Chondrocyte (in vitro differentiated cells): ENCODE data around the gene COPS7B. TPM values are rescaled to one million over a fixed set of nuclear protein-coding genes. Genes with fewer than 3 reads are reported as not detected.

ENCODE experiments used
- DNase-seq: peaks from one replicate; pipeline ENCODE4 v3.0.0; 2021; ENCODE audit warnings: mixed read lengths, low spot score
- H3K27ac Mint-ChIP-seq: one replicate; pipeline ENCODE4 v1.8.0; 2021; ENCODE audit warnings: mild to moderate bottlenecking, moderate library complexity, mixed read lengths; ENCODE audit not compliant: unreplicated experiment
- H3K27me3 Mint-ChIP-seq: 2 replicates; pipeline ENCODE4 v1.8.0; 2021; ENCODE audit warnings: low read depth, mixed read lengths
- H3K36me3 Mint-ChIP-seq: 2 replicates; pipeline ENCODE4 v1.8.0; 2021; ENCODE audit warnings: low read depth, mixed read lengths
- H3K4me1 Mint-ChIP-seq: 2 replicates; pipeline ENCODE4 v1.8.0; 2021; ENCODE audit warnings: low read depth, mild to moderate bottlenecking, mixed read lengths
- H3K4me3 Mint-ChIP-seq: one replicate; pipeline ENCODE4 v1.8.0; 2021; ENCODE audit warnings: mild to moderate bottlenecking, moderate library complexity, mixed read lengths; ENCODE audit not compliant: unreplicated experiment
- H3K9me3 Mint-ChIP-seq: 2 replicates; pipeline ENCODE4 v1.8.0; 2021; ENCODE audit warnings: low read depth, mixed read lengths
- total RNA-seq: library from RNA; stranded (reverse); gene quantifications from 3 replicates; pipeline ENCODE4 v1.2.1, GENCODE V29; 2021
- TF ChIP-seq, protein P1 (sequence below): fragments of 200-600 bp; sonication (generic); IDR thresholded peaks from 2 replicates; pipeline ENCODE4 v1.5.0; 2021; ENCODE audit warnings: antibody characterized with exemption, mild to moderate bottlenecking, moderate library complexity

COPS7B gene
- total RNA-seq, 1 donor from 2014 or later, result 29.4 TPM

DNA sequence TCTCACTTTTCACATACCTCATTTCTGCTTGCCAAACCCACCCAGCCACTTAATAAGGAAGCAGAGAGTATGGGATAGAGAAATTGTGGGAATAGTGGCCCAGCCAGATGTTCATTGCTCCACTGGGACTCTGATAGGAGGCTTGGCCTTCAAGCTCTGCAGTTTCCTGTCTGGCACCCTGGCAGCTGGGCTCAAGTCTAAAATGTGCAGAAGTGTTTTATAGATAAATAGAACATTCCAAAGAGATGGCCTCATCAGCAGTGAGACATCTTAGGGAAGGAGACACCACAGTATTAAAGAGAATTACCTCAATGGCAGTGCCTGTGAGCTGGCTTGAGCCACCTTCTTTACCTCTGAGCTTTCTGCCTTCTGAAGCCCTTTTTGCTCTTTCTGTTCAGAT lies 24.7 kb downstream of the COPS7B start:
- TF ChIP-seq, protein P1, sequence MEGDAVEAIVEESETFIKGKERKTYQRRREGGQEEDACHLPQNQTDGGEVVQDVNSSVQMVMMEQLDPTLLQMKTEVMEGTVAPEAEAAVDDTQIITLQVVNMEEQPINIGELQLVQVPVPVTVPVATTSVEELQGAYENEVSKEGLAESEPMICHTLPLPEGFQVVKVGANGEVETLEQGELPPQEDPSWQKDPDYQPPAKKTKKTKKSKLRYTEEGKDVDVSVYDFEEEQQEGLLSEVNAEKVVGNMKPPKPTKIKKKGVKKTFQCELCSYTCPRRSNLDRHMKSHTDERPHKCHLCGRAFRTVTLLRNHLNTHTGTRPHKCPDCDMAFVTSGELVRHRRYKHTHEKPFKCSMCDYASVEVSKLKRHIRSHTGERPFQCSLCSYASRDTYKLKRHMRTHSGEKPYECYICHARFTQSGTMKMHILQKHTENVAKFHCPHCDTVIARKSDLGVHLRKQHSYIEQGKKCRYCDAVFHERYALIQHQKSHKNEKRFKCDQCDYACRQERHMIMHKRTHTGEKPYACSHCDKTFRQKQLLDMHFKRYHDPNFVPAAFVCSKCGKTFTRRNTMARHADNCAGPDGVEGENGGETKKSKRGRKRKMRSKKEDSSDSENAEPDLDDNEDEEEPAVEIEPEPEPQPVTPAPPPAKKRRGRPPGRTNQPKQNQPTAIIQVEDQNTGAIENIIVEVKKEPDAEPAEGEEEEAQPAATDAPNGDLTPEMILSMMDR, result no peak
- H3K27ac Mint-ChIP-seq, result no peak overlapping the region

GRCh38 chr2:231816327-231817026 lies 30.2 kb downstream of the COPS7B start:
- no peak overlapping the region for H3K27ac Mint-ChIP-seq
- TF ChIP-seq, protein P1, result no peak
- peaks cover 25% of the 10 kb centered on the region for H3K36me3 Mint-ChIP-seq
- no peak overlapping the region for H3K4me3 Mint-ChIP-seq
- peaks cover 18% of the 10 kb centered on the region for H3K9me3 Mint-ChIP-seq
- peaks cover under 1% of the 10 kb centered on the region for H3K4me1 Mint-ChIP-seq
- no peaks in the 10 kb centered on the region for H3K27me3 Mint-ChIP-seq
- no peak for DNase-seq

More for the DNA sequence above, 24.7 kb downstream of the COPS7B start:
- no peaks in the 10 kb centered on the region for H3K27me3 Mint-ChIP-seq
- no peak for DNase-seq
- peaks cover 27% of the 10 kb centered on the region for H3K36me3 Mint-ChIP-seq
- H3K4me3 Mint-ChIP-seq, result no peak overlapping the region
- H3K9me3 Mint-ChIP-seq, result peaks cover 14% of the 10 kb centered on the region
- H3K4me1 Mint-ChIP-seq, result peaks cover 18% of the 10 kb centered on the region

DNA sequence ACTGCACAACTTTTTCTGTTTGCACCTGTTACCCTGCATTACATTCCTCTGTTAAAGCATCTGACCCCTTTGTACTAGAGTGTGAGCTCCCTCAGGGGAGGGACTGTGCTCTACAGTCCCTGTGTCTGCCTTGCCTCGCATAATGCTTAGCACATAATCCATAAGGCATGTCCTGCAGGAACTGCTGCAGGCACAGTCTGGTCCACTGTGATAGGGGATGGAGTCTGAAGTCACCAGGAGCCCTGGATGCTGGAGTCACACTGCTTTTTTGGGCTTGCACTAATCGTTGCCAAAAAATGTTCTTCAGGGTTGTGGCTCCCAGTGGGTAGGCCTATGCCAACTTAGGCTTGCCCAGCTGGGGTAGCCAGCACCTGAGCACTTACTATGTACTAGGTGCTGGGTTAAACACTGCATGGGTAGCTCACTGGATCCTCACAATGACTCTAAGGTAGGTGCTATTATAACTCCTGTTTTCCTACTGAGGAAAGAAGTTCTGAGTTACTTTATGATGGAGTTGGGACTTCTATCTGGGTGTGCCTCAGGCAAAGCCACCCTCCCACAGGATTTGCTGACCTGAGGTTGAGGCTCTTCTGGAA lies 33.3 kb downstream of the COPS7B start:
- Mint-ChIP-seq H3K9me3 (peaks cover 25% of the 10 kb centered on the region), H3K36me3 (peaks cover 14% of the 10 kb centered on the region), H3K27ac (no peak overlapping the region), H3K4me3 (no peak overlapping the region), H3K27me3 (peaks cover 2% of the 10 kb centered on the region), H3K4me1 (no peaks in the 10 kb centered on the region)
- DNase-seq, result no peak
- TF ChIP-seq, protein P1, result no peak

- Mint-ChIP-seq H3K4me3 (no peak overlapping the region), H3K4me1 (no peaks in the 10 kb centered on the region), H3K27ac (no peak overlapping the region), H3K9me3 (peaks cover 14% of the 10 kb centered on the region), H3K36me3 (peaks cover 5% of the 10 kb centered on the region), H3K27me3 (peaks cover 2% of the 10 kb centered on the region)
- no peak for DNase-seq
- TF ChIP-seq, protein P1, result no peak
Observed at GRCh38 chr2:231820786-231821303, 34.6 kb downstream of the COPS7B start.

DNA sequence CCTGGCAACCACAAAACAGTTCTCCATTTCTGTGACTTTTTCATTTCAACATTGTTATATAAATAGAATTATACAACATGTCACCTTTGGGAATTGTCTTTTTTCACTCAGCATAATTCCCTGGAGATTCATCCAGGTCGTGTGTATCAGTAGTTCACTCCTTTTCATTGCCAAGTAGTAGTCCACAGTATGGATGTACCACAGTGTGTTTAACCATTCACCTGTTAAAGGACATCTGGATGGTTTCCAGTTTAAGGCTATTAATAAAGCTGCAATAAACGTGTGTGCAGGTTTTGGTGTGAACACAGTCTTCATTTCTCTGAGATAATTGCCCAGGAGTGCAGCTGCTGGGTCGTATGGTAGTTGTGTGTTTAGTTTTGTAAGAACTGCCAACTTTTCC lies 35.7 kb downstream of the COPS7B start:
- Mint-ChIP-seq H3K27me3 (peaks cover 2% of the 10 kb centered on the region), H3K27ac (no peak overlapping the region), H3K4me3 (no peak overlapping the region), H3K9me3 (peaks cover 9% of the 10 kb centered on the region), H3K36me3 (no peaks in the 10 kb centered on the region), H3K4me1 (no peaks in the 10 kb centered on the region)
- no peak for DNase-seq
- TF ChIP-seq, protein P1, result no peak
